ENCODE results near the gene BOLA1.

Gene BOLA1

DNA sequence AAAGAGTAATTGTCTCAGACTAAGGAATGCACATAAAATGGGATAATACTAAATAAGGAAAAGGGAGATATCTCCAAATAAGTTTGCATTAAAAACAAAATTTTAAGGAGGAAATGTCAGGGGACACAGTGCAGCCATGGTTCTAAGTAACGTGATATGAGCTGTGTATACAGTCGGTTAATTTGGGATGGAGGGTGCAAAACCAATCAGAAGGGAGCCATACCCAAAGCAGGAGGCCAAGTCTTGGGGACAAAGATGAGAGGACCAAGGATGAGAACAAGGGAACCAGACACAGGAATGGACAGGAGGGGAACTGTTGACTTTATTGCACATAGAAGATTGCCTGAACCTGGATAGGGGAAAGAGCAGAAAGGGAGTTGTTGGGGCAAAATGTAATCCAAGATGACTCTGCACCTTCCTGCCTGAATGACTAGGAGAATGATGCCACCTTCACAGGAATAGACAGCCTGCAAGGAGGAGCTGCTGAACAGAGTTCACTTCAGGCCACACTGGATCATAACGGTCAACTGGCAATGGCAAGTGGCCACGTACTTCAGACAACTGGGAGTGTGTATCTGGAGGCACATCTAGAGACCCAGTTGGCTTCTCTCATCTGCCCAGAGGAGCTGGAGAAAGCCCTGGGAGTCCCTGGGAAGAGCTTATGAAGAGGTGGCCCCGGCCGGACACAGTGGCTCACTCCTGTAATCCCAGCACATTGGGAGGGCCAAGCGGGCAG lies 22.0 kb upstream of the BOLA1 start:
- CTCF ChIA-PET, result interaction anchor here (1.1 kb wide), 1 partner anchor 10 kb away, joined by 7 read pairs; a partner anchor contains a TSS
- POLR2A ChIA-PET, result interaction anchor here (1.0 kb wide), 2 partner anchors 8 to 10 kb away, joined by 3 to 7 read pairs; a partner anchor contains a TSS
- TF ChIP-seq, protein P1, sequence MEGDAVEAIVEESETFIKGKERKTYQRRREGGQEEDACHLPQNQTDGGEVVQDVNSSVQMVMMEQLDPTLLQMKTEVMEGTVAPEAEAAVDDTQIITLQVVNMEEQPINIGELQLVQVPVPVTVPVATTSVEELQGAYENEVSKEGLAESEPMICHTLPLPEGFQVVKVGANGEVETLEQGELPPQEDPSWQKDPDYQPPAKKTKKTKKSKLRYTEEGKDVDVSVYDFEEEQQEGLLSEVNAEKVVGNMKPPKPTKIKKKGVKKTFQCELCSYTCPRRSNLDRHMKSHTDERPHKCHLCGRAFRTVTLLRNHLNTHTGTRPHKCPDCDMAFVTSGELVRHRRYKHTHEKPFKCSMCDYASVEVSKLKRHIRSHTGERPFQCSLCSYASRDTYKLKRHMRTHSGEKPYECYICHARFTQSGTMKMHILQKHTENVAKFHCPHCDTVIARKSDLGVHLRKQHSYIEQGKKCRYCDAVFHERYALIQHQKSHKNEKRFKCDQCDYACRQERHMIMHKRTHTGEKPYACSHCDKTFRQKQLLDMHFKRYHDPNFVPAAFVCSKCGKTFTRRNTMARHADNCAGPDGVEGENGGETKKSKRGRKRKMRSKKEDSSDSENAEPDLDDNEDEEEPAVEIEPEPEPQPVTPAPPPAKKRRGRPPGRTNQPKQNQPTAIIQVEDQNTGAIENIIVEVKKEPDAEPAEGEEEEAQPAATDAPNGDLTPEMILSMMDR (IDR thresholded peaks at IDR 0.05; ENCODE audit: control extremely low read depth, extremely low read depth, low read depth, missing control alignments), result no peak
- DNase-seq (ENCODE audit: extremely low spot score), result no peak

DNA sequence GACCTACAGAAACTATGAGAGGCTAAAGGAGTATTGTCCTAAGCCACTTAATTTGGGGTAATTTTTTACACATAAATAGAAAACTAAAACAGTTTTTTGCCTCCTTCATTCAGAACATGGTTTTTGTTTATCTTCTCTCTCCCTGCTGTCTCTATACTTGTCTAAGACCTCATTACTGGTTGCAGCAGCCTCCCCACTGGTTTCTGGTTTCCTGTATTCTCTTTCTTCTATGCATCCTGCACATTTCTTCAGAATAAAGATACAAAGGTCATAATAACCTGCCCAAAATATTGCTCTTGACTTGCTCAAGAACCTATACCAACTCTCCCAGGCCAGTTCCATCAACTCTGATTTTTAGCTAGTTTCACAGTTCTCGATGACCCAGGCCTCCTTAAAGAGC lies 19.8 kb upstream of the BOLA1 start:
- DNase-seq (ENCODE audit: extremely low spot score), result no peak
- TF ChIP-seq, protein P1 (IDR thresholded peaks at IDR 0.05; ENCODE audit: control extremely low read depth, extremely low read depth, low read depth, missing control alignments), result no peak
- ChIA-PET POLR2A (no interaction called here), CTCF (no interaction called here)

DNA sequence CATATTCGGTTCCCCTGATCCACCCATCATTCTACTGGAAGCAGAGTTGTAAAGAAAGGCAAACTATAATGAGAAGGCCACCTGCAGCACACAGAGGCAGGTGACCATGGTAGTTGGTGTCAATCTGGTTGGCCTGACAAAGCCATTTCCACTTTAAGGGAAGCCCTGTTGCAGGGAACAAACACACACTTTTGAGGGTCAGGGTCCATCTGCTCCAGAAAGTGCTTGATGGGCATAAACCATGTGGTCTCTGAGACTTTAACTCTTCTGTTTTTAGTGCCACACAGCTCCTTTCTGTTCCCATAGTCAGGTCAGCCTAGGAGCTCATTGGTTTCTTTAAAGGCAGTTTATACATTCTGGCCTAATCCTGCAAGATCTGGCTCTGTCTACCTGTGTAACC lies 17.5 kb upstream of the BOLA1 start:
- DNase-seq (ENCODE audit: extremely low spot score), result no peak
- POLR2A ChIA-PET, result no interaction called here
- CTCF ChIA-PET, result no interaction called here
- TF ChIP-seq, protein P1 (IDR thresholded peaks at IDR 0.05; ENCODE audit: control extremely low read depth, extremely low read depth, low read depth, missing control alignments), result no peak

DNA sequence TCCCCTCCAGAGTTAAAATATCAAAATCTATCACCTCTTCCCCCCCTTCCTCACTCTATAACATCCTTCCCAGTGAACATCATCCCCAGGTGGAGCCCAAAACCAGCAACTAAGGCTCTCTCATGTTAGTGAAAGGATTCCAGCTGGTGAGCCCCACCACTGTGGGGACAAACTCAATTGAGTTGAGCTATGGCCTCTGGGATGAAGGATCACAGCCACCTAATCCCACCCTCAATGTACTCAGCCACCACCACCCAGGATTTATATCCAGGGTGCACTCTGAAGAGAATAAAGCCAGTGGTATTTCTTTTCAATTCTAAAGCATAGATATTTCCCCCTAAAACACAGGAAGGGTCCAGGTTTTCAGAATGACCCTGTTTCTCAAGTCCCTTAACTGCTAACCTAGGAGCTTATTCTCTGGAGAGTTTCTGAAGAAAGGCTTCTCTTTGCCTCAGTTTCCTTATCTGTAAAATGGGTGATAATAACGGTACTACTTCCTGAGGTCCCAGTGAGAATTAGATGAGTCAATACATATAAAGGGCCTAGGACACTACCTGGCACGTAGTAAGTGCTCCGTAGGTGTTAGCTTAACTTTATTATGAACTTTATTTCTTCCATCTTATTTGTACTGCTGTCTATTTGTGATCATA lies 15.6 kb upstream of the BOLA1 start:
- ChIA-PET CTCF (interaction anchor here (2.1 kb wide), 1 partner anchor 303 kb away, joined by 14 read pairs; no protein-coding TSS in a partner anchor), POLR2A (no interaction called here)
- TF ChIP-seq, protein P1 (IDR thresholded peaks at IDR 0.05; ENCODE audit: control extremely low read depth, extremely low read depth, low read depth, missing control alignments), result no peak
- no peak for DNase-seq (ENCODE audit: extremely low spot score)

DNA sequence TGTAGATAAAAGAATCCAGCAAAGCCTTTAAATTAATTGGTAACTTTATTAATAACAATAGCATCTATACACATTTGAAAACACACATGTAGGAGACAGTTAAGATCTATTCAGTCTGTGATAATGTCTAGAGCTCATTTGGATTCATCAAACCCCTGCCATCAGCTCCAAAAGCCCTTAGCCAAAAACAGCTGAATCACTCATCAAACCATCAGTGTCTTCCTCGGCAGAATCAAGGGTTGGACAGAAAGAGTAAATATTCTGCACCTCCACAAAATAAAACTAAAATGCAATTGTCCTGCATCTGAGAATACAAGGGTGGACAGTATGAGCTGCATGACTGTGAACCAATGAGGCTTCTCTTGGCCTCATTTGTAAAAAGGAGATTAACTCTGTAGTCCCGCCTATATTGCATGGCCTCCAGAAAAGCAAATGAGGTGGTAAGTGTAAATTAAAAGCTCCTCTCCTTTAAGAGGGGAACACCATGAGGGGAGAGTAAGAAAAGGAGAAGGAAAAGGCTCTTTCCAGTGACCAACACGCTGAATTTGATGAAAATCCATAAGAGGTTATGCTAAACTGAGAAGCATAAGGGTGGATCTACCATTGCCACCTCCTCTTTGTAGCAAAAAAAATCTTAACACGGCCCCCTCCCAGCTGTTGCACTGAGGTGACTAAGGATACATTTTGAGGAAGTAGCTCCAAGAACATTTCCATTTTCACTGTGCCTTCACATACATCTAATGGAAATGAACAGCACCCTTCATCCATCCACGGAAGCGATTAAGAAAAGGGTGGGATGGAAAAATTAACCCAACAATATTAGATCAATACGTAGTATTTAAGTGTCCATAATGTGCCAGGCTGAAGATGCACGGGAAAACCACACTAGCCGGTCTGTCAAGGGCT lies 14.7 kb upstream of the BOLA1 start:
- DNase-seq (ENCODE audit: extremely low spot score), result no peak
- ChIA-PET CTCF (interaction anchor here (1.0 to 2.1 kb wide), 2 partner anchors 184 to 302 kb away, joined by 3 to 14 read pairs; no protein-coding TSS in a partner anchor), POLR2A (interaction anchor here (0.6 to 3.4 kb wide), 4 partner anchors 7 to 1824 kb away, joined by 3 to 29 read pairs (median 6); no protein-coding TSS in a partner anchor)
- TF ChIP-seq, protein P1 (IDR thresholded peaks at IDR 0.05; ENCODE audit: control extremely low read depth, extremely low read depth, low read depth, missing control alignments), result no peak

Data from GM10248 (cell line).